GM12892 (cell line): ENCODE data around the gene ENOPH1.

Source experiments
- POLR2A ChIP-seq: IDR thresholded peaks from 2 replicates; pipeline ENCODE4 v1.6.1; 2011; ENCODE audit warnings: low read depth, low read length, control low read depth
- POLR2AphosphoS5 ChIP-seq: IDR thresholded peaks from 2 replicates; pipeline ENCODE4 v1.6.1; 2011; ENCODE audit warnings: low read depth, low read length, control low read depth
- TAF1 ChIP-seq: IDR thresholded peaks from 2 replicates; pipeline ENCODE4 v1.6.1; 2011; ENCODE audit warnings: low read depth, mild to moderate bottlenecking, control low read depth, low read length, borderline replicate concordance

GRCh38 chr4:82401600-82401999 lies 28.8 kb upstream of the ENOPH1 start:
- no peak for TF ChIP-seq POLR2A
- no peak for TF ChIP-seq POLR2AphosphoS5
- no peak for TF ChIP-seq TAF1
